NB4 (cell line): ENCODE results near the gene ROBO1.

Experiments used
- DNase-seq: peaks from one replicate; pipeline ENCODE4 v3.0.0; 2010; ENCODE audit warnings: low read depth
- H3K4me3 ChIP-seq: one replicate; pipeline ENCODE4 v1.5.1; 2011; ENCODE audit warnings: mild to moderate bottlenecking, low read depth, low read length, moderate library complexity
- MYC ChIP-seq: IDR thresholded peaks from 2 replicates; pipeline ENCODE4 v1.6.1; 2011; ENCODE audit warnings: low read depth, low read length
- POLR2A ChIP-seq: IDR thresholded peaks from 2 replicates; pipeline ENCODE4 v1.6.1; 2011; ENCODE audit warnings: mild to moderate bottlenecking; ENCODE audit not compliant: insufficient read length; ENCODE audit errors: extremely low read depth
- TF ChIP-seq, protein P1 (sequence below): IDR thresholded peaks from 2 replicates; pipeline ENCODE4 v1.6.1; 2011; ENCODE audit warnings: low read depth, low read length
- TF ChIP-seq, protein P2 (sequence below): IDR thresholded peaks from one replicate; pipeline ENCODE4 v1.5.1; 2012; ENCODE audit warnings: low read depth, low read length

The ROBO1 gene

DNA sequence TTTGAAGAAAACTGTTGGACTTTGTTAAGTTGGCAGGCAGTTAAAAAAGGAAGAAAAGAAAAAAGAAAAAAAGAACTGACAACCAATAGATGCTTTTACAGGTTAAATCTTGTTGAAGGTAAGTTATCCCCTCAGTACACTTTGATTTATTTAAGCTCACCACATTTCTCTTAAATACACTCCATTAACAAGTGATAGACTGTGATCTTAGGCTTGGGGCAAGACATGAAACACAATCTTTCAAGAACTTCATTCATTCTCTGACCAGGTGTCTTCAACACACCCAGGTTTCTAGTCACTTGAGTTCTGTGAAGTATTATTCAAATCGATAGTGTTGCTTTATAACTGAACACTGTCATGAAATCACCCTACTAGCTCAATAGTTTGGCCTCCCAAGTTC lies 751.9 kb downstream of the ROBO1 start:
- TF ChIP-seq MYC (no peak), POLR2A (no peak)
- TF ChIP-seq, protein P1, sequence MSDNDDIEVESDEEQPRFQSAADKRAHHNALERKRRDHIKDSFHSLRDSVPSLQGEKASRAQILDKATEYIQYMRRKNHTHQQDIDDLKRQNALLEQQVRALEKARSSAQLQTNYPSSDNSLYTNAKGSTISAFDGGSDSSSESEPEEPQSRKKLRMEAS, result no peak
- TF ChIP-seq, protein P2, sequence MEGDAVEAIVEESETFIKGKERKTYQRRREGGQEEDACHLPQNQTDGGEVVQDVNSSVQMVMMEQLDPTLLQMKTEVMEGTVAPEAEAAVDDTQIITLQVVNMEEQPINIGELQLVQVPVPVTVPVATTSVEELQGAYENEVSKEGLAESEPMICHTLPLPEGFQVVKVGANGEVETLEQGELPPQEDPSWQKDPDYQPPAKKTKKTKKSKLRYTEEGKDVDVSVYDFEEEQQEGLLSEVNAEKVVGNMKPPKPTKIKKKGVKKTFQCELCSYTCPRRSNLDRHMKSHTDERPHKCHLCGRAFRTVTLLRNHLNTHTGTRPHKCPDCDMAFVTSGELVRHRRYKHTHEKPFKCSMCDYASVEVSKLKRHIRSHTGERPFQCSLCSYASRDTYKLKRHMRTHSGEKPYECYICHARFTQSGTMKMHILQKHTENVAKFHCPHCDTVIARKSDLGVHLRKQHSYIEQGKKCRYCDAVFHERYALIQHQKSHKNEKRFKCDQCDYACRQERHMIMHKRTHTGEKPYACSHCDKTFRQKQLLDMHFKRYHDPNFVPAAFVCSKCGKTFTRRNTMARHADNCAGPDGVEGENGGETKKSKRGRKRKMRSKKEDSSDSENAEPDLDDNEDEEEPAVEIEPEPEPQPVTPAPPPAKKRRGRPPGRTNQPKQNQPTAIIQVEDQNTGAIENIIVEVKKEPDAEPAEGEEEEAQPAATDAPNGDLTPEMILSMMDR, result no peak
- no peak overlapping the region for H3K4me3 ChIP-seq
- no peak for DNase-seq

DNA sequence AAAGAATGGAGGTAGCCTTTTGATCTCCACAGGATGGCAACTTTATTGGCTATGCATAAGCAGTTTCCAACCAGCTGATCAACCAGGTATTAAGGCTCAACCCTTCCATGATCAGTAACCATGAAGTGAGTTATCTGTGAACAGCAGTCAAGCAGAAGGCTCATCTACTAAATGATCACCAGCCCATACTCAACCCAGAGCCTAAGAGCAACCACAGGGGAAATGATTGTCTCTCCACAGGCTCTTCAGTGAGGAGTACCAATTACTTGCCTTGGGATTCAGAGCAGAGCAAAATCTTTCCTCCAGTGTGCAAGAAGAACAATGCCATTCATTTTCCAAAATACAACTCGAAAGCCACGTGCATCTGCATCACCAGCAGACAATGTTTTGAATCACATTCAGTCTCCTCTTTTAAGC lies 754.8 kb downstream of the ROBO1 start:
- H3K4me3 ChIP-seq, result no peak overlapping the region
- no peak for DNase-seq
- TF ChIP-seq, protein P2, result no peak
- TF ChIP-seq MYC (no peak), POLR2A (no peak)
- TF ChIP-seq, protein P1, result no peak

DNA sequence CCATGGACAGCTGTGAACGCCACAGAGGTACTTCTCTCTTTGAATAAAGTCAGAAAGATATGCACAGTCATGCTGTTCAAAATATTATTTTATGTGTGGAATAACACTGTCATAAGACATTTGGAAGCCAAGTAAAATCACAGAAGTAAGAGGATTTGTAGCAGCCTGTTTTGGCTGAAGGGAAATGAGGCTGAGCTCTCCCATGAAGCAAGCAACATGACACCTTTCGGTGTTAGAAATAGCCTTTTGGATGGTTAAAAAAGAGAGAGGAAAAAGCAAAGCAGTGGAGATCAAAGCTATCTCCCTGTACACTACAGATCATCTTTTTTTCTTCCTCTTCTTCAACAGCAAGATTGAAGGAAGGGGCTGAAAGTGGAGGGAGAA lies 755.3 kb downstream of the ROBO1 start:
- DNase-seq, result no peak
- no peak overlapping the region for H3K4me3 ChIP-seq
- TF ChIP-seq MYC, result no peak
- TF ChIP-seq, protein P1, result no peak
- TF ChIP-seq POLR2A, result no peak
- TF ChIP-seq, protein P2, result no peak

DNA sequence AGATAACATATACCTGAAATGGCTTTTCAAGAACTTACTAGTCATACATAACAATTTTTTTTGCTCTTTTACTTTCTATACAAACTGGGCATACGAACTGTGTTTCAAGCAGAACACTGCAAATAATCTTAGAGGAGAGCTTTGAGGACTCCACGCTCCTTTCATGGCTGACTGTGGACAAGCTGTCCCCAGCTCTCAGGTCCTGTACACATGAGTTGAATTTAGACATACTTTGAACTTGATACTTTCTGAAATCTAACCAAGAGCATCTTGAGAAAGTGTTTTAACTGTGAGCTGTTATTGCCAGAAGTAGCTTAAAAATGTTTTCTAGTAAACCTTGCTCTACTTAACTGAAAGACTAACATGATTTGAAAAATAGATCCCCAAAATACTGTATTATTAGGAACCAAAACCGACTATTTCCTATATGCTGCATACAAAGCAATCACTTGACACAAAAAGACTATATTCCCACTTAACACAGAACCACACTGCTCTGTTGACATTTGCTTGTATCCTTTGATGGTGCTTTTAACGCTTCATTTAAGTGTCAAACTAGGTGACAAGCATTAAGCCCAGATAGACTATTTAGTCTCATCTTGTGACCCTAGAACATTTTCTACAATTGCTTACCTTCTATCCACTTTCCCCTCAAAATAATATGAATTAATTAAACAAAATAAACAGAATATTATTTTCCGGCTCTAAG lies 755.8 kb downstream of the ROBO1 start:
- no peak for DNase-seq
- no peak overlapping the region for H3K4me3 ChIP-seq
- TF ChIP-seq, protein P1, result no peak
- no peak for TF ChIP-seq MYC
- no peak for TF ChIP-seq POLR2A
- TF ChIP-seq, protein P2, result no peak

DNA sequence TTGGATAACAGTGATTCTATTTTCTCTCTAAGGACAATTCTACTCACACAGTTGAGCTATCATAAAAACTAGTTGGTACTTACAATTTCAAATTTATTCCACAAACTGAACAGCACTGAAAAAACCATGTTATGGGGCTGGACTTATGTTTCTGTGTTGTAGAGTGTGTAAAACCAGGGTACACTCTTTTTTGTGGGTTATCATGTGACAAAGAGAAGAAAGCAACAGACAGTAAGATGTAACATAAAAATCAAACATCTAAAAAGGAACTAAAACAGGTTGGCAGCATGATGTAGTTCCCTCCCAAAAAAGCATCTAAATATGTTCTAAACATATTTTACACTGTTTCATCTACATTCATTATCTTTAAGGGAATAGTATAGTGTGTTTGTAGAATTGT lies 757.9 kb downstream of the ROBO1 start:
- no peak overlapping the region for H3K4me3 ChIP-seq
- TF ChIP-seq POLR2A, result no peak
- TF ChIP-seq, protein P2, result no peak
- TF ChIP-seq, protein P1, result no peak
- TF ChIP-seq MYC, result no peak
- no peak for DNase-seq
